NCI-H1930 (cell line): Measurements from ENCODE around the gene KRT82.
A peak's percentile ranks its signal among the peaks of the same experiment; 100 is the strongest.
"Not testable (repeated sequence)": the region's sequence is repeated elsewhere in the genome, so short reads cannot be mapped to it uniquely, and the experiment has no call there.

Experiments used
- DNase-seq, 2 experiments: peaks; one replicate each; lab custom pipeline; 2025; lab: John Stamatoyannopoulos, UW

Gene KRT82

GRCh38 chr12:52405922-52406385 is at the start of gene KRT82:
Gene KRT82 (minus strand): TSS chr12:52406335. CDS start chr12:52406277, 58 bp downstream.
- DNase-seq: no peak

GRCh38 chr12:52455821-52456220 is 49.7 kb upstream of the KRT82 start:
- DNase-seq: peak in 1 of 2 experiments; percentile 8

- peak; percentile 77 to 83 for DNase-seq
Measured at GRCh38 chr12:52454411-52455201, 48.5 kb upstream of the KRT82 start.

- no peak for DNase-seq
Measured at GRCh38 chr12:52452101-52452500, 46.0 kb upstream of the KRT82 start, which contains the start of gene KRT6B. Gene KRT6B (minus strand): TSS chr12:52452146. CDS start chr12:52452078, 68 bp downstream.

- DNase-seq: no peak
Measured at GRCh38 chr12:52448228-52448627, 42.1 kb upstream of the KRT82 start.

GRCh38 chr12:52447196-52447595 is 41.1 kb upstream of the KRT82 start:
- DNase-seq: not testable (repeated sequence)

GRCh38 chr12:52446367-52447045 is 40.4 kb upstream of the KRT82 start:
- no peak for DNase-seq

- DNase-seq: no peak
Measured at GRCh38 chr12:52445876-52446275, 39.7 kb upstream of the KRT82 start.

GRCh38 chr12:52444647-52445595 is 38.8 kb upstream of the KRT82 start:
- DNase-seq: no peak

GRCh38 chr12:52443966-52444365 is 37.8 kb upstream of the KRT82 start:
- no peak for DNase-seq

- no peak for DNase-seq
Measured at GRCh38 chr12:52442600-52443061, 36.5 kb upstream of the KRT82 start.

- no peak for DNase-seq
Measured at GRCh38 chr12:52441320-52441911, 35.3 kb upstream of the KRT82 start.

GRCh38 chr12:52440821-52441319 is 34.7 kb upstream of the KRT82 start:
- no peak for DNase-seq

GRCh38 chr12:52439845-52440244 is 33.7 kb upstream of the KRT82 start:
- DNase-seq: no peak

GRCh38 chr12:52439420-52439819 is 33.3 kb upstream of the KRT82 start:
- DNase-seq: no peak

- no peak for DNase-seq
Measured at GRCh38 chr12:52438305-52439301, 32.5 kb upstream of the KRT82 start.

- no peak for DNase-seq
Measured at GRCh38 chr12:52437508-52437907, 31.4 kb upstream of the KRT82 start.

GRCh38 chr12:52436828-52437474 is 30.8 kb upstream of the KRT82 start:
- DNase-seq: no peak

GRCh38 chr12:52436000-52436827 is 30.1 kb upstream of the KRT82 start:
- no peak for DNase-seq
